Right lung (tissue), 5 donors: ENCODE results near the gene TNFSF13. TPM values are rescaled to one million over a fixed set of nuclear protein-coding genes. Genes with fewer than 3 reads are reported as not detected.

ENCODE experiments used
- DNase-seq, 2 donors: peaks; one replicate each; pipeline ENCODE4 v3.0.0-alpha.2; 2013
- polyA plus RNA-seq, 5 donors: library from polyadenylated mRNA; unstranded; fragments of 120-200 nt; gene quantifications; one replicate each; pipeline versions ENCODE4 v1.2.1 to v1.2.3, GENCODE V29; 2013; ENCODE audit warnings: inconsistent platforms in 1 of 5, low replicate concordance in 1 of 5; ENCODE audit not compliant: insufficient read length in 5 of 5, insufficient read depth in 1 of 5

Gene TNFSF13
- polyA plus RNA-seq, 5 donors: 16.2 to 23.2 (median 17.2) TPM

DNA sequence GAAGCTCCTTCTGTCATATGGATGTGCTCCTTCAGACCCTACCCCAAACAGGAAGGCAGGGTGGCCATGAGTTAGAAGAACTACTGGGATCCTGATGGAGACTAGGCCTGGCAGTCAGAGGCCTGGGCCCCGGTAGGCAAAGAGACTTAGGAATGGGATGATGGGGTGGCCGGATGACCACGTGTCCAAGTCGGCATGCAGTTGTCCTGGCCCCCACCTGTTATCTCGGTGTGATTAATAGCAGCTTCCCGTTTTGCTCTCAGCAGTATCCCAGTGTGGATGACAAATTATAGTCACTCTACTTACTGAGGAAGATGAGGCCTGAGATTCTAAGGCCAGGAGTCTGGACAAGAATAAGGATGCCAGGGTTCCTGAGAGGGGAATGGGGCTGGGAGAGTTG is 8.2 kb upstream of the TNFSF13 start:
- DNase-seq: no peak

DNA sequence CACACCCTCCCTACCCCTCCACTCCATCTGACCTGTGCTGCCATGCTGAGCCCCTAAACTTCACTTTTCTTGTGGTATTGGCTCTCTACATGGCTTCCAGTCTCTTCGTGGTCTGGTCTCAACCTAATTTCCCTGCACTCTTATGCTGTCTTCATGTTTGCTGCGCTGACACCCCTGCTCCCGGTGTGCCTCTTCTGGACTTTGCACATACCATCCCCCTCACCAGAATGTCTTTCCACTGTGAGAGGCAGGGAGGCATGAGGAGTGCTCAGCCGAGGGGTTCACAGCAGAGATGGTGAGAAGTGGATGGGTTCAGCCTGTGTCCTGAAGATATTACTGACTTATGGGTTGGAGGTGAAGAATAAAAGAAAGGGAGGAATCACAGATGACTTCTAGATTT is 7.2 kb upstream of the TNFSF13 start:
- DNase-seq: no peak

DNA sequence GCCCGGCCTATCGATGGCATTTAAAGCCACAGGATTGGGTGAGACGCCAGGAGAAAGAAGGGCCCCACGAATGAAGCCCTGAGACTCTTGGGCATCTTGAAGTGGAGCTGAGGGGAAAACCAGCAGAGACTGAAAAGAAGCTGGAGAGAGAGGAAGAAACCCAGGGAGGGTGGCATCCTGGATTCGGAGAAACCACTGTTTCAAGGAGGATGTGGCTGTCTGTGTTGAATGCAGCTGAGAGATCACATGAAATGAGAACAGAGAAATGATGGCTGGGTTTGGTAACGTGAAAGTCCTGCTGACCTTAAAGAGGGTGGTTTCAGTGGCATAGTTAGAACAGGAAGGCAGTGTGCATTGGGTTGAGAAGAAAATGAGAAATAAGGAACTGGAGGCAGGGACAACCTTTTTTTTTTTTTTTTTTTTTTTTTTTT is 5.9 kb upstream of the TNFSF13 start:
- no peak for DNase-seq

DNA sequence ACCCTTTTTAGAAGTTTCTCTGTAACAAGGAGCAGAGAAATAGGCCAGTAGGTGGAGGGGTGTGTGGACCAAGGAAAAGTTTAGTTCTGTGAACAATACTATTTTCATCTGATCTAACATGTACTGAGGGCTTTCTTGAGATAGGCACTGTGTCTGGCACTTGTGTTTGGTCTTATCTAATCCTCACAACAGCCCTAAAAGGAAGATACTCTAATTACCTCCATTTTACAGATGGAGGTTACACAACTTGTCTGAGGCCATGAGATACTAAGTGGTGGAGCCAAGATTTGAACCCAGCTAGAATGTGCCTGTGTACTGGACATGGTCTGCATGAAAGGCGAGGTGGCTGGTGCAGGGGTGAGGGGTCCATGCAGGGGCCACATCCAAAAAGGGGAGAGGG is 5.2 kb upstream of the TNFSF13 start:
- no peak for DNase-seq

DNA sequence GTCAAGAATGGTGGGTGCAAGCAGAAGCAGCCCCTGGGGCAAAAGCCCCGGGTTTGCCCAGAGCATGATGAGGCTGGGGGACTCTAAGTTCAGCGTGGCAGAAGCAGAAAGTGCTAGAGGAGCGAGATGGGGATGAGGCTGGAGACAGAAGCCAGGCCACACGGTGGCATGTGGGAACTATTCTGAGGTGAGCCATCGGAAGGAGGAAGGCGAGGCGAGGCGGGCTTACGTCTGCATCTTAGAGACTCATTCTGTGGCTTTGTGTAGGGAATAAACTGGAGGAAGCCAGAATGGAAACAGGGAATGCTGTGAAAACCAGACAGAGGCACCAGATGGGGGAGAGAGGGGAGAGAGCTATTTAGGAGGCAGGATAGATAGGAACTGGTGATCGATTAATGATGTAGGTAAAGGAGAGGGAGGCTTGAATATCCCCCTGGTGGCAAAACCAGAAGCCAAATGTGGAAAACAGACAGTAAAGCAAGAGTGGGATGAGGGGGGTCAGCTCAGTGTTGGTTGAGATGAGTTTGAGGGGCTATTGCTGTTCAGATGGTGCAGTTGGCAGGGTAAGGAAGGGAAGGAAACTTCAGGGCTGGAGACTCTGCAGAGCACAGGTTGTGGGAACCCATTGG is 3.1 kb upstream of the TNFSF13 start:
- DNase-seq: no peak

DNA sequence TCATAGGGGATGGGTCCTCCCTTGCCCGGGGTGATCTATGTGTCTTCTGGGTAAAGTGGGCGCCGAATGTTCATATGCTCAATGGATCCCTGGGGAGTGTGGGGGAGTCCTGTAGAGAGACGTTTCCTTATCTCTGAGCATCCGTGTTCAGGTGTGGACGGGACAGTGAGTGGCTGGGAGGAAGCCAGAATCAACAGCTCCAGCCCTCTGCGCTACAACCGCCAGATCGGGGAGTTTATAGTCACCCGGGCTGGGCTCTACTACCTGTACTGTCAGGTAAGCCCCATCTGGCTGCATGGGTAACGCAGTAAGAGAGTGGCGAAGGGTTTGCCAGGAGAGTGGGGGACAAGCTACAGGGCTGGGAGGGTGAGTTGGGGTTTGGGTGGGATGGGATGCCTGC is 1.9 kb upstream of the TNFSF13 start:
- DNase-seq: no peak

DNA sequence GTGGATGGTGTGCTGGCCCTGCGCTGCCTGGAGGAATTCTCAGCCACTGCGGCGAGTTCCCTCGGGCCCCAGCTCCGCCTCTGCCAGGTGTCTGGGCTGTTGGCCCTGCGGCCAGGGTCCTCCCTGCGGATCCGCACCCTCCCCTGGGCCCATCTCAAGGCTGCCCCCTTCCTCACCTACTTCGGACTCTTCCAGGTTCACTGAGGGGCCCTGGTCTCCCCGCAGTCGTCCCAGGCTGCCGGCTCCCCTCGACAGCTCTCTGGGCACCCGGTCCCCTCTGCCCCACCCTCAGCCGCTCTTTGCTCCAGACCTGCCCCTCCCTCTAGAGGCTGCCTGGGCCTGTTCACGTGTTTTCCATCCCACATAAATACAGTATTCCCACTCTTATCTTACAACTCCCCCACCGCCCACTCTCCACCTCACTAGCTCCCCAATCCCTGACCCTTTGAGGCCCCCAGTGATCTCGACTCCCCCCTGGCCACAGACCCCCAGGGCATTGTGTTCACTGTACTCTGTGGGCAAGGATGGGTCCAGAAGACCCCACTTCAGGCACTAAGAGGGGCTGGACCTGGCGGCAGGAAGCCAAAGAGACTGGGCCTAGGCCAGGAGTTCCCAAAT is 1.3 kb upstream of the TNFSF13 start:
- no peak for DNase-seq

DNA sequence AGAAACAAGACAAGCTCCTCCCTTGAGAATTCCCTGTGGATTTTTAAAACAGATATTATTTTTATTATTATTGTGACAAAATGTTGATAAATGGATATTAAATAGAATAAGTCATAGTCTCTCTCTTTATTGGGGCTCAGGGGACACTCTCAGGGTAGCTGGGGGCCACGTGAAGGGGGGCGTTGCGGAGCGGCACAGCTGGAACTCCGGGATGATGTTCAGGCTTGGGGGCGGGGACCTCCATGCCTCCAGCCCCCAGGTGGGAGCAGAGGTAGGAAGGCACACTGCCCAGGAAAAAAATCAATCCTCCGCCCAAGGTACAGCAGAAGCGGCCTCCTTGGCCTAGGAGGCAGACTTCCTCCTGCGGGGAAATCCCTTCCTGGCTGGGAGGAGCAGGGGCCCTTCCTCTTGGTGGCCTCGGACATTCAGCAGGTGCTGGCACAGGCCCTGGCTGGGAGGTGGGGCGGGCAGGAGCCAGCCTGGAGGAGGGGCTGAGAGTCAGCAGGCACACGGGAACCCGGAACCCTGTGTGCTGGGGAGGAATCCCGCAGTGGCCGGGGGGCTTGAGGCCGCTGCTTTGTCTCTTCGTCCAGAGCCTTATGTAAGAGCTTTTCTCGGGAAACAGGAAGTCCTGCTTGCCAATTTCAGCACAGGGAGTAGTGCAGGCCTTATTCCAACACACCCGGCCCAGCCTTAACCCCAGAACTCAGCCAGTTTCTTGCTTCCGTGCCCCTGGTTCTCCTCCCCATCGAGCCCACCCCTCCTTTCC is 591 bp upstream of the TNFSF13 start:
- peak; percentile 90 to 92 for DNase-seq

DNA sequence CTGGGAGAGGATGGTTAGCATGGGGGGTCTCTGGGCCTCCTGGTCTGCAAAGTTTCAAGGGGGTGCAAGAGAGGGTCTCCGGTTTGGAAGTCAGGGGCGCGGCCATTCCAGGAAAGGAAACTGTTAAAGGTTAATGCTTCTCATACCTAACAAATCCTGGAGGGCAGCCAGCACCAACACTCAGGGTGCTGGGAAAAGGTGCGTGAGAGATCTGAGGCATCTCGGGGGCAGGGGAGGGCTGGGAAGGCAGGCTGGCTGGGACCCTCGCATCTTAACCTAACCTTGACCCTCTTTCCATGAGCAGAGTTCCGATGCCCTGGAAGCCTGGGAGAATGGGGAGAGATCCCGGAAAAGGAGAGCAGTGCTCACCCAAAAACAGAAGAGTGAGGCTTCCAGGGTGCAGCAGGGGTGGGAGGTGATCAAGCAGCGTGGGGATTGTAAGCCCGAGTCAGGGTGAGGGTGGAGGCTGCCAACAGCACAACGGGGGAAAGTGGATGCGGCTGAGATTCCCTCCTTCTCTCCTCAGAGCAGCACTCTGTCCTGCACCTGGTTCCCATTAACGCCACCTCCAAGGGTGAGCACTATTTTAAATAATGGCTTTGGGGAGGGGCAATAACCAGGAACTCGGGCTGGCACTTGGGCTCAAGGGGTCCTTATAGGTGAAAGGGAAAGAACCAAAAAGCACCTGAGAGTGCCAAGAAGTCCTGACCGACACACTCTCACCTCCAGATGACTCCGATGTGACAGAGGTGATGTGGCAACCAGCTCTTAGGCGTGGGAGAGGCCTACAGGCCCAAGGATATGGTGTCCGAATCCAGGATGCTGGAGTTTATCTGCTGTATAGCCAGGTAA is 996 bp downstream of the TNFSF13 start:
- no peak for DNase-seq

DNA sequence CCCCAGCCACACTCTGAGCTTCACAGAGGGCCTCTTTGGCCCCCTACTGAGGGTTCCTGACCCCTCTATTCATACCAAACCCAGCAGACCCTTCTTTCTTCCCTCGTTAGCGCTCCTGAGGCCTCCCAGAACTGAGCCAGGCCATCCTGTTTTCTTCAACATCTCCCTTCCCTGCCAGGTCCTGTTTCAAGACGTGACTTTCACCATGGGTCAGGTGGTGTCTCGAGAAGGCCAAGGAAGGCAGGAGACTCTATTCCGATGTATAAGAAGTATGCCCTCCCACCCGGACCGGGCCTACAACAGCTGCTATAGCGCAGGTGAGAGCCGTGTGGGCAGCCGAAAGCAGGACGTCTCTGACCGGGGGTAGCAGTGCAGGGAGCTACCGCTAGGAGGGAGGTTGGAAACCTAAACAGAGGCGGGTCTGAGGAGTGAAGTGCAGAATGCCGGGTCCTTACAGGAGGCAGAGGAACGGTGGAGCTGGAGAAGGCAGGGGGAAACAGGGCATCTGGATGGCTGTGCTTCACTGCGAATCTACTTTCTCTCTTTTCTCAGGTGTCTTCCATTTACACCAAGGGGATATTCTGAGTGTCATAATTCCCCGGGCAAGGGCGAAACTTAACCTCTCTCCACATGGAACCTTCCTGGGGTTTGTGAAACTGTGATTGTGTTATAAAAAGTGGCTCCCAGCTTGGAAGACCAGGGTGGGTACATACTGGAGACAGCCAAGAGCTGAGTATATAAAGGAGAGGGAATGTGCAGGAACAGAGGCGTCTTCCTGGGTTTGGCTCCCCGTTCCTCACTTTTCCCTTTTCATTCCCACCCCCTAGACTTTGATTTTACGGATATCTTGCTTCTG is 1.9 kb downstream of the TNFSF13 start:
- DNase-seq: no peak

DNA sequence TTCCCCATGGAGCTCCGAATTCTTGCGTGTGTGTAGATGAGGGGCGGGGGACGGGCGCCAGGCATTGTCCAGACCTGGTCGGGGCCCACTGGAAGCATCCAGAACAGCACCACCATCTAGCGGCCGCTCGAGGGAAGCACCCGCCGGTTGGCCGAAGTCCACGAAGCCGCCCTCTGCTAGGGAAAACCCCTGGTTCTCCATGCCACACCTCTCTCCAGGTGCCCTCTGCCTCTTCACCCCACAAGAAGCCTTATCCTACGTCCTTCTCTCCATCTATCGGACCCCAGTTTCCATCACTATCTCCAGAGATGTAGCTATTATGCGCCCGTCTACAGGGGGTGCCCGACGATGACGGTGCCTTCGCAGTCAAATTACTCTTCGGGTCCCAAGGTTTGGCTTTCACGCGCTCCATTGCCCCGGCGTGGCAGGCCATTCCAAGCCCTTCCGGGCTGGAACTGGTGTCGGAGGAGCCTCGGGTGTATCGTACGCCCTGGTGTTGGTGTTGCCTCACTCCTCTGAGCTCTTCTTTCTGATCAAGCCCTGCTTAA is 2.6 kb downstream of the TNFSF13 start:
- peak; percentile 82 to 90 for DNase-seq

DNA sequence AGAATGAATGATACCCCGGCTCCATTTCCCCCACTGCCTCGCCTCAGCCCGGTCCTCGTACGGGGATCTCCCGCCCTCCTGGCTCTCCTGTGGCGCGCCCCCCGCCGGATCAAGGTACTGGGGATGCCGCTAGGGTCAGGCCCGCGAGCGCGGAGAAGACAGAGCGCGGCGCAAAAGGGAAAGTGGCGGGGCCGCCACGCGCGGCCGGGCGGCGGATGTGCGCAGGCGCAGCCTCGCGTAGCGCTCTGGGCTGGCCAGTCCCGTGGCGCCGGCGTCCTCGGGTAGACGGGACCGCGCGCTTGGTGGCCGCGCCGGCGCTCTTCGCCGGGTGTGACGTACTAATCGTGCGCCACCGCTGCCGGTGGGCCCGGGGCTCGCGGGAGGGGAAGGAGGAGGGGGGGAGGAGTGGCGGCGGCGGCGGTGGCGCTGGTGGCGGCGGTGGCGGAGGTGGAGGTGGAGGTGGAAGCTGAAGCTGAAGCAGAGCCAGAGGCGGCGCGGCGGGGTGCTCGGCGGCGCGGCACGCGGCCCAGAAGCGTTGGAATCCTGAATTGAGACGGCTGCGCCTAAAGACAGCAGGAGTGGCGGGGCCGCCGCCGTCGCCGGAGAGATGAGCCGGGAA is 3.1 kb downstream of the TNFSF13 start, which contains the start of gene SENP3:
Gene SENP3, plus strand, starts transcription at position 331 of the 619 bp plus-strand sequence. CDS start 1,158 bp downstream, outside the sequence.
- DNase-seq: peak; percentile 91 to 93

DNA sequence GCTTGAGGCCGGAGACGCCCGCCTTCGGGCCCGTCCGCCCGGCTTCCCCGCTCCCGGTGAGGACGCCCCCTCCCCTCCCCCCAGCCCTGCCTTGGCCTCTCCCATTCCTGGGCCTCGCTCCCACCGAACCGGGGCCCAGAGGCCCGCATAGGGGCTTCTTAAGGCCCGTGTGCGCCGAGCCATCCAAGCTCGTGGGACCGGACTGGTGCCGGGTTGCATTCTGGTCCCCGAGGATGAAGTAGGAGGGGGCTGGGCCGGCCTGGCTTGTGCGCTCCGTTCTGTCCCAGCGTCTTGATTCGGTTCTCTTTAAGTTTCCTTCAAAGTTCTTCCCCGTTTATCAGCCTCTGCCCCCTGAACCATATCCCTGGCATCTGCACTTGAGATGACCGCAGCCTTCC is 3.7 kb downstream of the TNFSF13 start:
- DNase-seq: no peak

DNA sequence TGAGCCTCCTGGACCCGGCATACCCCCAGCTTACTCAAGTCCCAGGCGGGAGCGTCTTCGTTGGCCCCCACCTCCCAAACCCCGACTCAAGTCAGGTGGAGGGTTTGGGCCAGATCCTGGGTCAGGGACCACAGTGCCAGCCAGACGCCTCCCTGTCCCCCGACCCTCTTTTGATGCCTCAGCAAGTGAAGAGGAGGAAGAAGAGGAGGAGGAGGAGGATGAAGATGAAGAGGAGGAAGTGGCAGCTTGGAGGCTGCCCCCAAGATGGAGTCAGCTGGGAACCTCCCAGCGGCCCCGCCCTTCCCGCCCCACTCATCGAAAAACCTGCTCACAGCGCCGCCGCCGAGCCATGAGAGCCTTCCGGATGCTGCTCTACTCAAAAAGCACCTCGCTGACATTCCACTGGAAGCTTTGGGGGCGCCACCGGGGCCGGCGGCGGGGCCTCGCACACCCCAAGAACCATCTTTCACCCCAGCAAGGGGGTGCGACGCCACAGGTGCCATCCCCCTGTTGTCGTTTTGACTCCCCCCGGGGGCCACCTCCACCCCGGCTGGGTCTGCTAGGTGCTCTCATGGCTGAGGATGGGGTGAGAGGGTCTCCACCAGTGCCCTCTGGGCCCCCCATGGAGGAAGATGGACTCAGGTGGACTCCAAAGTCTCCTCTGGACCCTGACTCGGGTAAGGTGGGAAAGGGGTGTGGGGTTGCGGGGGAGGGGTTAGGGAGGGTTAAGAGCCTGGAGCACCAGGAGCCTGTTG is 4.7 kb downstream of the TNFSF13 start:
- DNase-seq: no peak

DNA sequence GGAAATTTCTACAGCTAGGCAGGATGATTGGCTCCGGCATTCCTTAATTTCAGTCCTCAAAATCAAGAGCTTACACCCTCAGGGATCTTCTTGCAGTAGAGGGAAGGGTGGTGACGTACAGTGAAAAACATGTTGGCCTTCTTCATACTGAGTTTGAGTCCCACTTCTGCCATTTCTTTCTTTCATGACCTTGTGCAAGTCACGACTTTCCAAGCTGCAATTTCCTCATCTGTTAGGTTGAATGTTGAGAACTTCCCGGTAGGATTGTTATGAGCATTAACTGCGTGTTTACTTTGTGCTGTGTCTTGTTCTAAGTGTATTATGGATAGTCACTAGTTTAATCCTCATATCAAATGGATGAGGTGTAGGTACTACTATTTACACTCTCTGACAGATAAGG is 11.0 kb downstream of the TNFSF13 start:
- DNase-seq: no peak

DNA sequence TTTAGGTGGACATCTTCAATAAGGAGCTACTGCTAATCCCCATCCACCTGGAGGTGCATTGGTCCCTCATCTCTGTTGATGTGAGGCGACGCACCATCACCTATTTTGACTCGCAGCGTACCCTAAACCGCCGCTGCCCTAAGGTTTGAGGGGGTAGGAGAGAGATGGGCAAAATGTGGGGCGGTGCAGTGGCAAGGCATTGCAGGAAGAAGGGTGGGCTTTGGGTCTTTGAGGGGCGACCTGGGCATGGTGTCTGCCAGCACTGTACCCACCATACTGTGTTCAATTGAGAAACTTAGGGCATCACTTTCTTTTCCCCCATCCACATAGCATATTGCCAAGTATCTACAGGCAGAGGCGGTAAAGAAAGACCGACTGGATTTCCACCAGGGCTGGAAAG is 11.8 kb downstream of the TNFSF13 start:
- DNase-seq: no peak

DNA sequence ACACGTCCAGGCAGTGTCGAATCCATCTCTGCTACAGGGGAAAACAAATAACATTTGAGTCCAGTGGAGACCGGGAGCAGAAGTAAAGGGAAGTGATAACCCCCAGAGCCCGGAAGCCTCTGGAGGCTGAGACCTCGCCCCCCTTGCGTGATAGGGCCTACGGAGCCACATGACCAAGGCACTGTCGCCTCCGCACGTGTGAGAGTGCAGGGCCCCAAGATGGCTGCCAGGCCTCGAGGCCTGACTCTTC is 13.7 kb downstream of the TNFSF13 start:
- no peak for DNase-seq

DNA sequence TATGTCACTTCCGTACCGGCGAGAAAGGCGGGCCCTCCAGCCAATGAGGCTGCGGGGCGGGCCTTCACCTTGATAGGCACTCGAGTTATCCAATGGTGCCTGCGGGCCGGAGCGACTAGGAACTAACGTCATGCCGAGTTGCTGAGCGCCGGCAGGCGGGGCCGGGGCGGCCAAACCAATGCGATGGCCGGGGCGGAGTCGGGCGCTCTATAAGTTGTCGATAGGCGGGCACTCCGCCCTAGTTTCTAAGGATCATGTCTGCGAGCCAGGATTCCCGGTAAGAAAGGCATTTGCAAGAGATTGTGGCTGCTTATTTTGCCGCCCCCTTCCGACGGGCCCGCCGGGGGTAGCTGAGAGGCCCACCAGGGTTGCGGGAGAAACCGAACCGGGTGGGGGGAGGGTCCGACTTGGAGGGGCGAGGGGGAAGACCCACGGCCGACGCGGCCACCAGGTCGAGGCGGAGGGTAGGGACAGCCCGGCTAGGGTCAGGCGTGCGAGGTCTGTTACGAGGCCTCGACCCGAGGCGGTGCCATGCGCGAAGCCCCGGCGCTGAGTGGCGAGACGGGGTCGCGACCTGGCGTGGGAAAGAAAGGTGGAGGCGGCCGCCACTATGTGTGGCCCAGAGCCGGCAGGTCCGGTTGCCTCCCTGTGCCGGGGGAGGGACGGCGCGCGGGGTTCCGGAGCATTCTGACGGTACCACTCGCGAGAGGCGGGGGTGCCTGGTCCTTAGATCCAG is 14.2 kb downstream of the TNFSF13 start:
- peak; percentile 99 for DNase-seq
